GM23338 (cell line): ENCODE data around the gene MCCC1. TPM values are rescaled to one million over a fixed set of nuclear protein-coding genes. Genes with fewer than 3 reads are reported as not detected.

Experiments
- ATAC-seq: fragments of 200-7000 bp; cut with Tn5 transposase; 3 replicates; pipeline ENCODE4 v1.9.1; 2020
- DNase-seq: peaks from one replicate; pipeline ENCODE4 v3.0.0-alpha.2; 2015; ENCODE audit warnings: low spot score
- H2AFZ ChIP-seq: fragments of 200-600 bp; sonication (generic); 2 replicates; pipeline ENCODE4 v1.8.0; 2016; ENCODE audit warnings: antibody characterized with exemption, mild to moderate bottlenecking, moderate library complexity
- H3F3A ChIP-seq: fragments of 200-600 bp; sonication (generic); replicated peaks from 2 replicates; pipeline ENCODE4 v1.8.0; 2017; ENCODE audit warnings: antibody characterized with exemption, mixed run types, low read depth
- H3K27ac ChIP-seq: fragments of 200-600 bp; sonication (generic); 2 replicates; pipeline ENCODE4 v1.6.1; 2016; ENCODE audit warnings: low read depth
- H3K27me3 ChIP-seq: fragments of 200-600 bp; sonication (generic); 2 replicates; pipeline ENCODE4 v1.8.0; 2016; ENCODE audit warnings: mild to moderate bottlenecking, mixed run types, moderate library complexity; ENCODE audit not compliant: insufficient read depth
- H3K36me3 ChIP-seq: fragments of 200-600 bp; sonication (generic); 2 replicates; pipeline ENCODE4 v1.8.0; 2016; ENCODE audit warnings: mild to moderate bottlenecking; ENCODE audit not compliant: insufficient read depth
- H3K4me1 ChIP-seq: fragments of 200-600 bp; sonication (generic); 2 replicates; pipeline ENCODE4 v1.8.0; 2016; ENCODE audit warnings: mild to moderate bottlenecking, moderate library complexity; ENCODE audit not compliant: insufficient read depth
- H3K4me2 ChIP-seq: fragments of 200-600 bp; sonication (generic); 2 replicates; pipeline ENCODE4 v1.7.1; 2017; ENCODE audit warnings: mixed run types
- H3K4me3 ChIP-seq: fragments of 200-600 bp; sonication (generic); 2 replicates; pipeline ENCODE4 v1.6.1; 2016; ENCODE audit warnings: mixed run types
- H3K79me2 ChIP-seq: fragments of 200-600 bp; sonication (generic); replicated peaks from 2 replicates; pipeline ENCODE4 v1.8.0; 2017; ENCODE audit warnings: mild to moderate bottlenecking; ENCODE audit not compliant: insufficient read depth
- H3K9me2 ChIP-seq: fragments of 200-600 bp; sonication (generic); 2 replicates; pipeline ENCODE4 v1.8.0; 2017; ENCODE audit not compliant: insufficient read depth
- H4K20me1 ChIP-seq: fragments of 200-600 bp; sonication (generic); replicated peaks from 2 replicates; pipeline ENCODE4 v1.8.0; 2017; ENCODE audit warnings: mild to moderate bottlenecking; ENCODE audit not compliant: insufficient read depth
- H3K27ac Mint-ChIP-seq: 2 replicates; pipeline ENCODE4 v1.8.0; 2020; ENCODE audit warnings: inconsistent platforms, mild to moderate bottlenecking, moderate library complexity, mixed read lengths
- H3K27me3 Mint-ChIP-seq: 3 replicates; pipeline ENCODE4 v1.8.0; 2022; ENCODE audit warnings: low read depth, mild to moderate bottlenecking, moderate library complexity, mixed read lengths, inconsistent platforms; ENCODE audit not compliant: insufficient read depth, poor library complexity
- H3K36me3 Mint-ChIP-seq: 3 replicates; pipeline ENCODE4 v1.8.0; 2021; ENCODE audit warnings: low read depth, mild to moderate bottlenecking, inconsistent platforms, moderate library complexity, mixed read lengths
- H3K4me1 Mint-ChIP-seq: 3 replicates; pipeline ENCODE4 v1.8.0; 2020; ENCODE audit warnings: mild to moderate bottlenecking, inconsistent platforms, mixed read lengths
- H3K4me3 Mint-ChIP-seq: 3 replicates; pipeline ENCODE4 v1.8.0; 2021; ENCODE audit warnings: moderate library complexity, mild to moderate bottlenecking, inconsistent platforms, mixed read lengths
- H3K9me3 Mint-ChIP-seq: 3 replicates; pipeline ENCODE4 v1.8.0; 2020; ENCODE audit warnings: moderate library complexity, mild to moderate bottlenecking, inconsistent platforms, mixed read lengths
- CREB1 ChIP-seq: fragments of 250-450 bp; sonication (Bioruptor Pico); IDR thresholded peaks from 2 replicates; pipeline ENCODE4 v1.5.0; 2020; ENCODE audit warnings: low read depth, mild to moderate bottlenecking, moderate library complexity
- ETS1 ChIP-seq: IDR thresholded peaks from 2 replicates; pipeline ENCODE4 v1.6.1; 2016; ENCODE audit warnings: antibody characterized with exemption
- EZH2 ChIP-seq: fragments of 200-600 bp; sonication (generic); IDR thresholded peaks from one replicate; pipeline ENCODE4 v1.8.0; 2017; ENCODE audit warnings: antibody characterized with exemption, mild to moderate bottlenecking, low read depth; ENCODE audit not compliant: unreplicated experiment
- JUNB ChIP-seq: IDR thresholded peaks from one replicate; pipeline ENCODE4 v1.6.1; 2016; ENCODE audit warnings: antibody characterized with exemption; ENCODE audit not compliant: unreplicated experiment
- NANOG ChIP-seq: IDR thresholded peaks from 2 replicates; pipeline ENCODE4 v1.6.1; 2016; ENCODE audit warnings: antibody characterized with exemption, borderline replicate concordance
- POLR2AphosphoS5 ChIP-seq: IDR thresholded peaks from 2 replicates; pipeline ENCODE4 v1.6.1; 2016; ENCODE audit warnings: antibody characterized with exemption, low read depth
- REST ChIP-seq: IDR thresholded peaks from one replicate; pipeline ENCODE4 v1.6.1; 2018; ENCODE audit warnings: antibody characterized with exemption; ENCODE audit not compliant: unreplicated experiment
- STAT1 ChIP-seq: IDR thresholded peaks from one replicate; pipeline ENCODE4 v1.6.1; 2016; ENCODE audit warnings: antibody characterized with exemption; ENCODE audit not compliant: unreplicated experiment
- ZNF114 ChIP-seq: fragments of 250-450 bp; sonication (Bioruptor Pico); IDR thresholded peaks from 2 replicates; pipeline ENCODE4 v1.5.0; 2020; ENCODE audit warnings: mild to moderate bottlenecking, moderate library complexity
- ZNF462 ChIP-seq: fragments of 250-450 bp; sonication (Bioruptor Pico); IDR thresholded peaks from 2 replicates; pipeline ENCODE4 v1.5.0; 2020; ENCODE audit warnings: mild to moderate bottlenecking, moderate library complexity
- polyA plus RNA-seq: library from polyadenylated mRNA; unstranded; fragments of >200 nt; fragmentation: Nextera tagmentation; extraction: Ambion mirVana; gene quantifications from 2 replicates; pipeline ENCODE4 v1.2.1, GENCODE V29; 2016
- total RNA-seq: library from RNA; depleted of rRNA; stranded (reverse); fragments of >200 nt; shearing (Covaris generic); gene quantifications from 2 replicates; pipeline ENCODE4 v1.2.3, GENCODE V29; 2014

MCCC1 gene
- total and polyA plus RNA-seq, 2 experiments from 2014 or later = 20.2 to 24.2 TPM

GRCh38 chr3:183028416-183028815 lies 70.9 kb downstream of the MCCC1 start:
- peaks cover 44% of the 10 kb centered on the region for H3K36me3 Mint-ChIP-seq
- no peak overlapping the region for H3K4me2 ChIP-seq
- no peak overlapping the region for H3K4me3 Mint-ChIP-seq

More at GRCh38 chr3:183028416-183028815, 70.9 kb downstream of the MCCC1 start:
- Histone ChIP-seq H3K27me3 (no peaks in the 10 kb centered on the region), H3K9me2 (no peaks in the 10 kb centered on the region), H4K20me1 (no peaks in the 10 kb centered on the region; the same call in 1 of the 2 replicates), H3K27ac (no peak overlapping the region), H3K36me3 (peaks cover 4% of the 10 kb centered on the region; the same call in 1 of the 2 replicates), H3F3A (no peaks in the 10 kb centered on the region), H3K4me3 (no peak overlapping the region), H3K79me2 (no peaks in the 10 kb centered on the region), H2AFZ (no peak overlapping the region), H3K4me1 (no peaks in the 10 kb centered on the region)
- no peaks in the 10 kb centered on the region for H3K27me3 Mint-ChIP-seq
- no peak overlapping the region for H3K27ac Mint-ChIP-seq
- TF ChIP-seq ZNF114 (CRISPR knock-in tag) (no peak), EZH2 (no peak), POLR2AphosphoS5 (no peak), CREB1 (CRISPR knock-in tag) (no peak), NANOG (no peak), ZNF462 (no peak), JUNB (no peak), REST (no peak), STAT1 (no peak), ETS1 (no peak)
- ATAC-seq (no peak), DNase-seq (no peak)
- no peaks in the 10 kb centered on the region for H3K4me1 Mint-ChIP-seq
- no peaks in the 10 kb centered on the region; the same call in 2 of the 3 replicates for H3K9me3 Mint-ChIP-seq
